Omental fat pad (tissue), 4 donors: ENCODE data around the gene ERFL. TPM values are rescaled to one million over a fixed set of nuclear protein-coding genes. Genes with fewer than 3 reads are reported as not detected.

ENCODE experiments used
- ATAC-seq: fragments of 150-250 bp; one replicate; pipeline ENCODE4 v1.9.1; 2016; ENCODE audit warnings: mild to moderate bottlenecking, moderate library complexity; ENCODE audit not compliant: low FRiP score
- DNase-seq: peaks from one replicate; pipeline ENCODE4 v3.0.0-alpha.2; 2019; ENCODE audit warnings: low spot score
- total RNA-seq, 4 donors: library from RNA; depleted of rRNA; stranded (reverse); fragments of >200 nt; gene quantifications; one replicate each; pipeline ENCODE4 v1.1.0, GENCODE V29; 2016
- TF ChIP-seq, protein P1 (sequence below), 3 donors: fragments of 450-650 bp; IDR thresholded peaks; one replicate each; pipeline ENCODE4 v1.5.1; 2016 to 2017; ENCODE audit warnings: antibody characterized with exemption in 3 of 3, mild to moderate bottlenecking in 3 of 3, moderate library complexity in 2 of 3

ERFL gene
- total RNA-seq, 4 donors from 2014 or later = 0.25 TPM; not detected in 3

- TF ChIP-seq, protein P1, sequence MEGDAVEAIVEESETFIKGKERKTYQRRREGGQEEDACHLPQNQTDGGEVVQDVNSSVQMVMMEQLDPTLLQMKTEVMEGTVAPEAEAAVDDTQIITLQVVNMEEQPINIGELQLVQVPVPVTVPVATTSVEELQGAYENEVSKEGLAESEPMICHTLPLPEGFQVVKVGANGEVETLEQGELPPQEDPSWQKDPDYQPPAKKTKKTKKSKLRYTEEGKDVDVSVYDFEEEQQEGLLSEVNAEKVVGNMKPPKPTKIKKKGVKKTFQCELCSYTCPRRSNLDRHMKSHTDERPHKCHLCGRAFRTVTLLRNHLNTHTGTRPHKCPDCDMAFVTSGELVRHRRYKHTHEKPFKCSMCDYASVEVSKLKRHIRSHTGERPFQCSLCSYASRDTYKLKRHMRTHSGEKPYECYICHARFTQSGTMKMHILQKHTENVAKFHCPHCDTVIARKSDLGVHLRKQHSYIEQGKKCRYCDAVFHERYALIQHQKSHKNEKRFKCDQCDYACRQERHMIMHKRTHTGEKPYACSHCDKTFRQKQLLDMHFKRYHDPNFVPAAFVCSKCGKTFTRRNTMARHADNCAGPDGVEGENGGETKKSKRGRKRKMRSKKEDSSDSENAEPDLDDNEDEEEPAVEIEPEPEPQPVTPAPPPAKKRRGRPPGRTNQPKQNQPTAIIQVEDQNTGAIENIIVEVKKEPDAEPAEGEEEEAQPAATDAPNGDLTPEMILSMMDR (IDR thresholded peaks at IDR 0.05) = no peak
- no peak for ATAC-seq
- no peak for DNase-seq
These were observed 56.5 kb downstream of the ERFL start for GRCh38 chr19:41871573-41872383.

DNA sequence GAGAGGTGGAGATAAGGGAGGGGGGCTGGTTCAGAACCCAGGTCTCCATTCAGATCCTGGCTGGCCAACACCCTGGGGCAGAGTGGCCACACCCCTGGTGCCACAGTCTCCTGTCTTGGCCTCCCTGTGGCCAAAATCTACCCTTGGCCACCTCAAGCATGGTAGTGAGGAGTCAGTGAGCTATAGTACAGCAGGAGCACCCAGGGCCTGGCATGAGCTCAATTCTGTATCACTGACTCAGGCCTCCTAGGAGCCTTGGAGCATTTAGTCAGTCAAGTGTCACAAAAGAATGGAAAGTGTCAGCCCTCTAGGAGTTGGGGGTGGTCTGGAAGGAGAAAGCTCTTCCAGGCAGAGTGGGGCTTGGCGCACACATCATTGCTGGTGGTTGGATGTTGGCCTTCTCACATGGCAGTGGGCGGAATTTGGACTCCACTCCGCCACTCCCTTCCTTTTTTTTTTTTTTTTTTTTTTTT lies 57.8 kb downstream of the ERFL start:
- no peak for DNase-seq
- TF ChIP-seq, protein P1 (IDR thresholded peaks at IDR 0.05) = no peak
- peak; percentile 4 for ATAC-seq

GRCh38 chr19:41869374-41869955 lies 58.8 kb downstream of the ERFL start:
- TF ChIP-seq, protein P1 (IDR thresholded peaks at IDR 0.05) = no peak
- DNase-seq (no peak), ATAC-seq (no peak)

- no peak for ATAC-seq
- TF ChIP-seq, protein P1 (IDR thresholded peaks at IDR 0.05) = no peak
These were observed 59.3 kb downstream of the ERFL start for GRCh38 chr19:41868989-41869300.

GRCh38 chr19:41868120-41868988 lies 59.9 kb downstream of the ERFL start:
- DNase-seq = no peak
- TF ChIP-seq, protein P1 (IDR thresholded peaks at IDR 0.05) = no peak
- no peak for ATAC-seq

More at GRCh38 chr19:41868989-41869300, 59.3 kb downstream of the ERFL start:
- DNase-seq = no peak

- TF ChIP-seq, protein P1 (IDR thresholded peaks at IDR 0.05) = no peak
- ATAC-seq (no peak), DNase-seq (no peak)
These were observed 62.0 kb downstream of the ERFL start for GRCh38 chr19:41866284-41866683.
